ENCODE measurements around the gene SAMD14.

GRCh38 chr17:50173335-50173941 lies 43.5 kb upstream of the SAMD14 start:
- no peak for TF ChIP-seq CTCF (conservative IDR thresholded peaks at IDR 0.05; ENCODE audit: low read depth in 2 of 2)
- TF ChIP-seq EZH2 (IDR thresholded peaks at IDR 0.05; ENCODE audit: low read depth, unreplicated experiment), result no peak
- no peak for TF ChIP-seq REST (IDR thresholded peaks at IDR 0.05; ENCODE audit: unreplicated experiment)

Measured in GM23338 (cell line).